Transverse colon (tissue), 3 donors: ENCODE results near the gene KRTAP12-3.

ENCODE experiments used
- EP300 ChIP-seq: sonication (generic); formaldehyde crosslinking; IDR thresholded peaks from one replicate; pipeline ENCODE4 v1.6.1; 2017; ENCODE audit warnings: antibody characterized with exemption, low read depth
- TF ChIP-seq, protein P1 (sequence below), 5 experiments: fragments of 200-600 bp in 3 of 5; fragments of 450-650 bp in 2 of 5; sonication (generic) in 3 of 5; IDR thresholded peaks; 1 replicate in 2 of 5; 2 replicates in 3 of 5; pipeline ENCODE4 v1.5.1; 2016 to 2017; ENCODE audit warnings: antibody characterized with exemption in 5 of 5, inconsistent platforms in 3 of 5, mild to moderate bottlenecking in 2 of 5, moderate library complexity in 1 of 5

DNA sequence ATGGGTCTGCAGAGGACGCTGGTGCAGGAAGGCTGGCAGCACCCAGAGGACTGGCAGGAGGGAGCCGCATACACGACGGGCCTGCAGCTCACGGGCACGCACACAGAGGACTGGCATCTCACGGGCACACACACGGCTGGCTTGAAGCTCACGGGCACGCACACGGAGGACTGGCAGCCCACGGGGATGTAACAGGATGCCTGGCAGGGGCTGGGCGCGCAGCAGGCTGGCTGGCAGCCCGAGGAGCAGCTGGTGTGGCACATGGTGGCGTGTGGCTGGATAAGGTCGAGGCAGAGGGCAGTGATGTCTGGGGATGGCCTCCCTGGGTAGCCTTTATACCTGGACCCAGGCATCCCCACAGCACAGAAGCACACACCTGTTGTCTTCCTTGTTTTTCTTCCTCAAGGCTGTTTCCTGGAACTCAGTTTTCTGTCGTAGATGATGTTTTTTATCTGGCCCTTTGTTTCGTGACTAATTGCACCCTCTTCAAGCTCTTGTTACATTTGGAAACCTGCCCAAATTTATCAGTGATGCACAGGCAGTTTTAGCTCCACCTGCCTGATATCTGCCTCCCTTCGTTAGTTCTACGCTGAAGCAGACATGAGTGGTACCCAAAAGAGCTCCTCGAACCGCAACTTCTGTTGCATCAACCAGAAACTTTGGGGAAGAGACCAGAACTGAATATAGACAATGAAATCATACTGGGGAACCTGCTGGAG is 24.3 kb downstream of the KRTAP12-3 start, which contains the start of gene KRTAP12-1:
- TF ChIP-seq, protein P1, sequence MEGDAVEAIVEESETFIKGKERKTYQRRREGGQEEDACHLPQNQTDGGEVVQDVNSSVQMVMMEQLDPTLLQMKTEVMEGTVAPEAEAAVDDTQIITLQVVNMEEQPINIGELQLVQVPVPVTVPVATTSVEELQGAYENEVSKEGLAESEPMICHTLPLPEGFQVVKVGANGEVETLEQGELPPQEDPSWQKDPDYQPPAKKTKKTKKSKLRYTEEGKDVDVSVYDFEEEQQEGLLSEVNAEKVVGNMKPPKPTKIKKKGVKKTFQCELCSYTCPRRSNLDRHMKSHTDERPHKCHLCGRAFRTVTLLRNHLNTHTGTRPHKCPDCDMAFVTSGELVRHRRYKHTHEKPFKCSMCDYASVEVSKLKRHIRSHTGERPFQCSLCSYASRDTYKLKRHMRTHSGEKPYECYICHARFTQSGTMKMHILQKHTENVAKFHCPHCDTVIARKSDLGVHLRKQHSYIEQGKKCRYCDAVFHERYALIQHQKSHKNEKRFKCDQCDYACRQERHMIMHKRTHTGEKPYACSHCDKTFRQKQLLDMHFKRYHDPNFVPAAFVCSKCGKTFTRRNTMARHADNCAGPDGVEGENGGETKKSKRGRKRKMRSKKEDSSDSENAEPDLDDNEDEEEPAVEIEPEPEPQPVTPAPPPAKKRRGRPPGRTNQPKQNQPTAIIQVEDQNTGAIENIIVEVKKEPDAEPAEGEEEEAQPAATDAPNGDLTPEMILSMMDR (IDR thresholded peaks at IDR 0.05): no peak
- TF ChIP-seq EP300: no peak
